Cardiac septum (tissue), 1 donor: ENCODE measurements around the gene GPR17. TPM values are rescaled to one million over a fixed set of nuclear protein-coding genes. Genes with fewer than 3 reads are reported as not detected.

Experiments
- DNase-seq: peaks from one replicate; pipeline ENCODE4 v3.0.0-alpha.2; 2020; ENCODE audit warnings: low spot score
- intact Hi-C: fragments of 100-400 bp; cut with DNase I; formaldehyde crosslinking; loops from one replicate; pipeline ENCODE4 v1.14.0; 2022
- total RNA-seq: library from RNA; stranded (reverse); fragmentation: NEBNext Ultra II Directional; extraction: Animal tissue kit (Norgen Biotek cat#: 25700); gene quantifications from one replicate; pipeline ENCODE4 v1.2.1, GENCODE V29; 2021
- donor health status: DM: no; HTN: no; CAD: no.

The GPR17 gene
- total RNA-seq, 1 donor from 2014 or later = 0.19 TPM

DNA sequence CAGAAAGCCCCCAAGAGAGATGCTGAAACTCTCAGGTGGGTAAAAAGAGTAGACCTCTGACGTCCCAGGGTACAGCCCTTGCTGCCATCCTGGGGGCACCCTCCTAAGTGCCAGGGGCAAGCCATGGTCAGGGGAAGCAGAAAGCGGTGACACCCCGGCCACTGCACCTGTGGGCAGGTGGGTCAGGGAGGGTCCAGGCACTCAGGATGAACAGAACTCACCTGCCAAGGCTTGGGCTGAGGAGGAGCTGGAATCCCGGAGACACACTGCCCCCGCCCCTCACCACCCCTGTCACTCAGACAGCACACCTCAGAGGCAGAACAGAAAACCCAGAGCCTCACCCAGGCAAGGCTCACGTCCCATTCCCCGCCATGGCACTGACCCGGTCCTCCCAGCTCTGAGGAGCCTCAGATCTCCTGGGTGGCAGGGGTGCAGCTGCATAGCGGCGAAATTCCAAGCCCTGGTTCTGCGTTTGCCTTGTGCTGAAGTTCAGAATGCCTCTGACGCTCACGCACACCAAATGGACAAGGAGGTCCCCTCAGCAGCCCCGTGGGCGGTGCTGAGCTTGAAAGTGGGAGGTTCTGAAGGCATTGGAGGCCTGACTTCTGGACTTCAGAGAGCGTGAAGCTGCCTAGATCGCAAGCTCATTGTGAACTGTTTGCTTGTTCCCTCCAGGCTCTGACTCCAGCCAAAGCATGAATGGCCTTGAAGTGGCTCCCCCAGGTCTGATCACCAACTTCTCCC, 4.3 kb downstream of the GPR17 start:
- intact Hi-C loops = loop anchor here (5.0 kb wide), 2 partner anchors 123 to 138 kb away; partner anchors contain the start of gene IWS1
- no peak for DNase-seq

DNA sequence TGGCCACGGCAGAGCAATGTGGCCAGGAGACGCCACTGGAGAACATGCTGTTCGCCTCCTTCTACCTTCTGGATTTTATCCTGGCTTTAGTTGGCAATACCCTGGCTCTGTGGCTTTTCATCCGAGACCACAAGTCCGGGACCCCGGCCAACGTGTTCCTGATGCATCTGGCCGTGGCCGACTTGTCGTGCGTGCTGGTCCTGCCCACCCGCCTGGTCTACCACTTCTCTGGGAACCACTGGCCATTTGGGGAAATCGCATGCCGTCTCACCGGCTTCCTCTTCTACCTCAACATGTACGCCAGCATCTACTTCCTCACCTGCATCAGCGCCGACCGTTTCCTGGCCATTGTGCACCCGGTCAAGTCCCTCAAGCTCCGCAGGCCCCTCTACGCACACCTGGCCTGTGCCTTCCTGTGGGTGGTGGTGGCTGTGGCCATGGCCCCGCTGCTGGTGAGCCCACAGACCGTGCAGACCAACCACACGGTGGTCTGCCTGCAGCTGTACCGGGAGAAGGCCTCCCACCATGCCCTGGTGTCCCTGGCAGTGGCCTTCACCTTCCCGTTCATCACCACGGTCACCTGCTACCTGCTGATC, 4.9 kb downstream of the GPR17 start:
- no peak for DNase-seq
- intact Hi-C loops = loop anchor here (5.0 kb wide), 2 partner anchors 124 to 139 kb away; partner anchors contain the start of gene IWS1

DNA sequence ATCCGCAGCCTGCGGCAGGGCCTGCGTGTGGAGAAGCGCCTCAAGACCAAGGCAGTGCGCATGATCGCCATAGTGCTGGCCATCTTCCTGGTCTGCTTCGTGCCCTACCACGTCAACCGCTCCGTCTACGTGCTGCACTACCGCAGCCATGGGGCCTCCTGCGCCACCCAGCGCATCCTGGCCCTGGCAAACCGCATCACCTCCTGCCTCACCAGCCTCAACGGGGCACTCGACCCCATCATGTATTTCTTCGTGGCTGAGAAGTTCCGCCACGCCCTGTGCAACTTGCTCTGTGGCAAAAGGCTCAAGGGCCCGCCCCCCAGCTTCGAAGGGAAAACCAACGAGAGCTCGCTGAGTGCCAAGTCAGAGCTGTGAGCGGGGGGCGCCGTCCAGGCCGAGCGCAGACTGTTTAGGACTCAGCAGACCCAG, 5.4 kb downstream of the GPR17 start:
- no peak for DNase-seq
- intact Hi-C loops = loop anchor here (5.0 kb wide), 2 partner anchors 124 to 139 kb away; partner anchors contain the start of gene IWS1

DNA sequence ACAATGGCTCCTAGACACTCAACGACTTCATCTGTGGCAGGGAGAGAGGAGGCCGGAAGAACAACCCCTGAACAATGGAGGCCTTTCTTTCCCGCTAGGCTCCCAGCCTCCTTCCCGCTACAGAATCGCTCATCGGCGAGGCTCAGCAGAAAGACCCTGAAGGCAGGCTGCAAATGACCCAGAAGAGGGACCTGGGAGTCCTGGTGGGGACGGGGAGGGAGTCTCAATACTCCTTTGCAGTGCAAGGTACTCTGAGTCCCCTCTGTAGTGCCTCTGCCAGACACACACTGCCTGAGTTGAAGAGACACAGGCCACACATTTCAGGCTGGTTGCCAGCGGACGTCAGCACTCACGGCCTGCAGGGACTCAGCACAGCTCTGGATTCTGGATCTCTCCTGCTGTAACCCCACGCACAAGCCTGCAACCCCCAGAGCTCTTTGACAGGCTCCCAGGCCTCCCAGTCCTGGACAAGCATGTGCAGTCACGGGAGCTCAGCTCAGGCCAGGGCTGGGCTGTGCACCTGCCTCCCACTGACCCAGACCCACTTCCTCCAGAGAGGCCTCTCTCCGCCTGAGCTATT, 6.1 kb downstream of the GPR17 start:
- intact Hi-C loops = loop anchor here (5.0 kb wide), 2 partner anchors 125 to 140 kb away; partner anchors contain the start of gene IWS1
- peak; percentile 95 for DNase-seq

DNA sequence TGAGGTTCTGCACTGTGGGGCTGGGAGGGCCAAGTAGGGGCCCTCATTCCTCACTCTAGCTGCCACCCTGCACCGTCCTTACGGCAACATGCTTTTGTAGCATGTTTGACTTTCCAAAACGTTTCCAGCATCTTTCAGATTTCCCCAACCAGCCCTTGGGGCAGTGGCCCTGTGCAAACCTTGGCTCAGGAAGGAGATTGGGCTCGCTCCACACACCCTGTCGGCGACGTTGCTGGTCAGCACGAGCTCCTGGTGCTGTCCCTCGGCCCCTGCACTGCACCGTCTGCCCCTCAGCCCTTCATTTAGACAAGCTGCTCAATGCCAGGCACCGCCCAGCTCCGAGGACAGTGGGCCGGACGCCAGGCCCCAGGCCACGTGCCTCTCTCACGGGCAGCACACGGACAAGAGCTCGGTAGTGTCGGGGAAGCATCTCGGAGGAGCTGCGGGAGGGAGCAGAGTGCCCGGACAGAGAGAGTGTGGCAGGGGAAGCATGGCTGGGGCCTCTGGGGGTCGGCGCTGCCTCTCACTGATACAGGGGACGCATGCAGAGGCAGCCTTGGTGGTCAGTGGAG, 6.9 kb downstream of the GPR17 start:
- no peak for DNase-seq
- intact Hi-C loops = loop anchor here (5.0 kb wide), 2 partner anchors 126 to 141 kb away; partner anchors contain the start of gene IWS1

DNA sequence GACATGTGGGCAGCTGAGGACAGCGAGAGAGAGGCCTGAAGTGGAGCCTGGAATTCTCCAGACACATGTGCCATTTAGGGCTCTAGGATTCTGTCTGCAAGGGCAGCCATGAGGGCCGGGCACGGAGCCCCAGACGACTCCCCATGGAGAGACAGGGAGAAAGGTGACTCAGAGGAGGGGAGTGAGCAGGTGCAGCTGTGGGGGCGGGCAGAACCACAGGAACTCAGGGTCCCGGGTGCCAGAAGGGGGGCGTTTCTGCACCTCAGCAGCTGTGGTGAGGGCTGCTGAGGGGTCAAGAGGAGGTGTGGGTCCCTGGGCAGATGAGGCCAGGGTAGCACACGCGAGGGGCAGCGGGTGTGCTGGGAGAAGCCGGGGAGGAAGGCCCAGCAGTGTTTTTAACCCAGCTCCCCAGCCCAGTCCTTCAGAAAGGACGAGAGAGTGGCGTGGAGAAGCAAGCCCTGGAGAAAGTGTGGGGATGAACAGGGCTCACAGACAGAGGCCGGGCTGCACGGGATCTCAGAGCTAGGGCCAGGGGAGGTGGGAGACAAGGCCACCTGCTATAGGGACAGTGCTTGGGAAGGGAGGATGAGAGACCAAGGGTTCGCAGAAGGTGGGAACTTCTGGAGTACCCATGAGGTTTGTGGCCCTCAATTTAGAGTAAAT, 7.6 kb downstream of the GPR17 start:
- intact Hi-C loops = loop anchor here (5.0 kb wide), 2 partner anchors 126 to 141 kb away; partner anchors contain the start of gene IWS1
- no peak for DNase-seq

DNA sequence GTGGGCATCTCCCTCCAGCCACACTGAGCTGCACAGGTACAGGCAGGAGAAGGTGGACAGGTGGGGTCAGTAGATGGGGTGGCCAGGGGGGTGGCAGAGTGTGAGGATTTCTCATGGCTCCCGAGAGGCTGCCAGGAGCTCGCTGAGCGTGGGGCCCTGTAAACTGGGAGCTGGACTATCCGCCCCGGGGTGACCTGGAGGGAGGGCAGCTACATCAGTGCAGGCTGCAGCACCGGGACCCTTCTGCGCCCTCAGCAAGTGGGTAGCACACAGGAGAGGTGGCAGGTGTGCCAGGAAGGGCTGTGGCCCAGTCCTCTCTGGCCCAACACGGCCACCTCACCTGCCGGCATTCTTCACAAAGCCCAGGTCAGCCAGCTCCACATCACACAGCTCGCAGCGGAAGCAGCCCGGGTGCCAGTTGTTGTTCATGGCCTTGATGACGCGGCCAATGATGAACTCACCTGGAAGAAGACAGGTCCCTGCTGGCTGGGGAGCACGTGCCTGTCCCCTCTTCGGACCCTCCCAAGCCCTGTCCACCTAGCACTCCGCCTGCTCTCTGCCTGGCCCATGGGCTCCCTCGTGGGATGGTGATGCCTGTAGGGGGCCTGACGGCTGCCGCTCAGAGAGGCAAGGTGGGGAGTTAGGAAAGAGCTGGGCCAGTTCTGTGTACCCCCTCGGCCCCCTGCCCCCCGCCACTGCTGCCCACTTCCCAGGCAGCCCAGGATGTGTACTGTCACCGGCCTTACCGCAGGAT, 8.3 kb downstream of the GPR17 start:
- DNase-seq = no peak
- intact Hi-C loops = loop anchor here (5.0 kb wide), 2 partner anchors 127 to 142 kb away; partner anchors contain the start of gene IWS1

DNA sequence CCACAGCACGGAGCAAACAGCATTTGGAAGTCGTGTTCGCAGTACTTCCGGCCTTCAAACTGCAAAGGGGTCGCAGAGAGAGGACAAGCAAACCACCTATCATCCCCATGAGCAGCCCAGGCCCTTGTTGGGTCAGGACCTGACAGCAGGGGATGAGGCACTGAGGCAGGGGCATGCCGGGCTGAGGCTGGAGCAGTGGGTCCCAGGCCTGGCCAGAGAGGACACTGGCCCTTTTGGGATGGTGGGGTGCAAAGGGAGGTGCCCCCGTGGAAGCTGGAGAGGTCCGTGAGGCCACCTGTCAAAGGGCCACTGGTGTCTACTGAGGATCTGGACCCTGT, 8.9 kb downstream of the GPR17 start:
- intact Hi-C loops = loop anchor here (5.0 kb wide), 2 partner anchors 128 to 143 kb away; partner anchors contain the start of gene IWS1
- no peak for DNase-seq

DNA sequence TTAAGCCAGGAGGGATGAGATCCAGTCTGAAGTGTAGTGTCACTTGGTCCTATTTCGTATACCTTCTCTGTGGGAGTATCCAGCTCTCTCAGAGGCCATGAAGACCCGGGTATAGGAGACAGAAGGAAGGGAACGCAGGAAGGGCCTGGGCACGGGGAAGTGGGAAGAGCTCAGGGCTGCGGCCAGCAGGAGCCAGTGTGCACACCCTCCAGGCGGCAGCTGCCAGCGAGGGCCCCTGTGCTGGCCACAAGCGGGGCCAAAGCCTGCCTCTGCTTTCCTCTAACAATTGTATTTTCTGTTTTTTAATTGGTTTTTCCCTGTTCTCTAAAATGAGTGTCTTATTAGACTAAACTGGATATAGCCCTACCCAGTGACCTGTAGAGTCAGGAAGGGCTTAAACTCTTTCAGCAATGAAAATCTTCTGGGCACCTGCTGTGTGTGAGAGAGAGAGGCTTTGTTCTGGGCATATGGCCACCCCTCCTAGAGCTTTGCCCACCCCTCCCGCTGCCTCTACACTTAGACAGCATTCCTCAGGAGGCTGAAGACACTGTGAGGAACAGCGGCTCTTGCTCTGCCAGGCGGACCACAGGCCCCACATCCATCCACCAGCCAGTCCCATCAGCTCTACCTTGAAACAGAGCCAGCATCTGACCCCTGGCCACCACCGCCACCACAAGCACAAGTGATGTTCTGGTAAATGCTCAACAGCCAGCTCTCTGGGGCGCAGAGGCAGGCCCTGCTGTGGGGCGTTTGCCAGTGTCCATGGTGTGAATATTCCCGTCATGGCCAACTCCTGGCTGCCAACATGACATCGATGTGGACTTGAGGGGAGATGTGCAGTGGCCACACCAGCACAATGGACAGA, 9.5 kb downstream of the GPR17 start:
- no peak for DNase-seq
- intact Hi-C loops = loop anchor here (2.0 kb wide), 1 partner anchor 17 kb away; no protein-coding TSS in a partner anchor

DNA sequence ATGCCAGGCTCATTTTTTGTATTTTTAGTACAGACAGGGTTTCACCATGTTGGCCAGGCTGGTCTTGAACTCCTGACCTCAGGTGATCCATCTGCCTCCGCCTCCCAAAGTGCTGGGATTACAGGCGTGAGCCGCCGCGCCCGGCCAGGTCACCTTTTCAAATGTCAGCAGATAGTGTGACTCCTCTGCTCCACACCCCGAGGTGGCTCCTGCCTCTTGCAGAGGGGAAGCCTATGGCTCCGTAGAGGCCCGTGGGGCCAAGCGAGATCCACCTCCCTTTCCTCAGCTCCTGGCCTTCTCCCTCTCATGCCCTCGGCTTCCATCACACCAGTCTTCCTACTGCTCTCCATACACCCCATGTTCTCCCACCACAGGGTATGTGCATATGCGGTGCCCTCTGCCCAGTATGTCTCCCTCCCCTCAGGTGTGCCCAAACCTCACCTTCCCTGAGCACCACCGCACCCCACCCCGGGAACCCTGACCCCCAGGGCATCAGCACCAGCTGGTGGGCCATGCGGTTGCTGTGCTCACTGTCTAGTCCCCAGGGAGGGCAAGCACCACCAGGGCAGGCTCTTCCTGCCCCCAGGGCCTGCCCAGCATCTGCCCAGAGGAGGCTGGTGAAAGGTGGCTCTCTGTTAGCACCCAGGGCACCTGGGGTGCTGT, 10.7 kb downstream of the GPR17 start:
- intact Hi-C loops = loop anchor here (2.0 kb wide), 1 partner anchor 16 kb away; no protein-coding TSS in a partner anchor
- no peak for DNase-seq

DNA sequence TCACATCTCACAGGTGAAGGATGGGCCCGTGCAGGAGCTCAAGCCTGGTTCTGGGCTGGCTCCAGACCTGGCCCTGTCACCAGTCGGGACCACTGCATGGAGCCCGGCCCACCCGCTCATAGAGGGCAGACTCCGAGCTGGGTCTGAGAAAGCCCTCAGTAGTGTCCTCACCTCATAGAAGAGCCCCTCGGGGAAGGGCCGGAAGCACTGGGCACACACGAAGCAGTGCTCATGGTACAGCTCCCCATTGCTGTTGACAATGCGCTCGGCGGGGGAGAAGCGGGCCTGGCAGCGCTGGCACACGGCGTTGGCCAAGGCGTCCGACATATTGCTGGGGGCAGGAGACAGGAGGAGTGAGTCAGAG, 11.3 kb downstream of the GPR17 start:
- DNase-seq = no peak
- intact Hi-C loops = loop anchor here (2.0 kb wide), 1 partner anchor 16 kb away; no protein-coding TSS in a partner anchor

DNA sequence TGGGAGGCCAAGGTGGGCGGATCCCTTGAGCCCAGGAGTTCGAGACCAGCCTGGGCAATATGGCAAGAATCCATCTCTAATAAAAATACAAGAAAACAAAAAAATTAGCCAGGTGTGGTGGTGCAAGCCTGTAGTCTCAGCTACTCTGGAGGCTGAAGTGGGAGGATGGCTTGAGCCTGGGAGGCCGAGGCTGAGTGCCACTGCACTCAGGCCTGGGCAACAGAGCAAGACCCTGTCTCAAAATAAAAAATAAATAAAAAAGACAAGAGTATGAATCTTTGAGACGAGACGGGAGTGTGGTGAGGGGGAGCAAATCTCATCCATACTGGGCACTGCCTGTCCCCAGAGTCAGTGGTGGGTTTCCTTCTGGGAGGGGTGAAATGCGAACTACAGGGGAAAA, 12.2 kb downstream of the GPR17 start:
- DNase-seq = no peak
- intact Hi-C loops = no loop called here

DNA sequence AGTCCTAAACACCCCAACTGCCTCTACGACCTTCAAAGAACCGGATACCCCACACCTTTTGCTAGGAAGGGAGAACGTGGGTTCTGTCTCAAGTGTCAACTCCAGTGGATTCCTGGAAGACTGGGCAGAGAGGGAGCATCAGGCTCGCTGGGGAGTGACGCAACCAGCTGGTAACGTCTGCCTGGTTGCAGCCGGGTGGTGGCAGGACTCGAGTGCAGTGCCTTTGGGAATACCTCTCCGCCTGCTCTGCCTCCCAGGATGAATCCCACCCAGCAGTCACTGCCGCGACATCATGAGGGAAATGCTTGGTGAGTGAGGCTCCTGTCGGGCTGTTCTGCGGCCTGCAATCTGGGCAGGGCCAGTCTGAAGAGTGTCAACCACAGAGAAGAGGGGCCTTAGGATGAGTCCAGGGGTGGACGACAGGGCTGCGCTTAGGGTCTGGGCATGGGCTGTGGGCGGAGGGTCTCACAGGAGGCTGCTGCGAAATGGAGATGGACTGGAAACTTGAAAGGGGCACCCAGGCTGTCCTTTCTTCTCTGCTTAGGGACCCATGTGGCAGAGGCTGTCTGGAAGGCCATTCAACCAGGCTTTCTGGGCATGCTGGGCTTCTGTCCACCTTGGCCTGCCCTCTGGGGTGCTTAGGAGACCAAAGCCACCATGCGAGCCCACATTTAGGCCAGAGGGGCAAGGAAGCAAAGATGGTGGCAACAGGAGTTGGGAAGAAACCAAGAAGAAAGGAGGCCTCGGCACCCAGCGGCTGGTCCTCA, 12.9 kb downstream of the GPR17 start:
- no peak for DNase-seq
- intact Hi-C loops = no loop called here

DNA sequence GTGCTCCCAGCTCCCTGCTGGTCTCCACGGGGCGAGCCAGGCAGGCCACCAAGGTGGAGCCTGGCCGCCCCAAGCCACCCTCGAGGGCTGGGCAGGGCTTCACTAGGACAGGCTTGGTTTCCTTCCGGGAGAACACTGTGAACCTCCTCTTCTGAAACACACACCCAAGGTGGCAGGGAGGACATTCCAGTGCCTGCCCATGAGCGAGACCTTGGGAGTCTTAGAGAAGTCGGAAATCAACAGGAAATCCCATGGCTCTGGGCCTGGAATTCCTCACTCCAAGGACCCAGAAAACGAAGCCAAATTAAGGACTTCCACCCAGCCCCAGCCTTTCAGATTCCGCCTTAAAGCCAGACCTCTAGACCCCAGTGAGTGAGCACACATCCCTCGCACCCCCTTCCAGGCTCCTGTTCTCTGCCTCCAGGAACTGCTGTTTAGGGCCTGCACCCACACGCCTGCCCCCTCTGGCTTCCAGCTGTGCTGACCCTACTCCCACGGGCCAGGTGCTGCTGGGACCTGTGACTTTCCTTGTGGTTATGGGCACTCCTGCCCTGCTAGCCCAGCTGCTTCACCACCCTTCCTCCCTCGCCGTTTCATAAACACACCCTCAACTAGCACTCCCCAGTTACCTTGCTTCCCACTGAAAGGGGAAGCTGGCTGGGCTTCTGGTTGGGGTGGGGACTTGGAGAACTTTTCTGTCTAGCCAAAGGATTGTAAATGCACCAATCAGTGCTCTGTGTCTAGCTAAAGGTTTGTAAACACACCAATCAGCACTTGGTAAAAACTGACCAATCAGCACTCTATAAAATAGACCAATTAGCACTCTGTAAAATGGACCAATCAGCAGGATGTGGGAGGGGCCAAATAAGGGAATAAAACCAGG, 13.7 kb downstream of the GPR17 start:
- intact Hi-C loops = no loop called here
- no peak for DNase-seq

DNA sequence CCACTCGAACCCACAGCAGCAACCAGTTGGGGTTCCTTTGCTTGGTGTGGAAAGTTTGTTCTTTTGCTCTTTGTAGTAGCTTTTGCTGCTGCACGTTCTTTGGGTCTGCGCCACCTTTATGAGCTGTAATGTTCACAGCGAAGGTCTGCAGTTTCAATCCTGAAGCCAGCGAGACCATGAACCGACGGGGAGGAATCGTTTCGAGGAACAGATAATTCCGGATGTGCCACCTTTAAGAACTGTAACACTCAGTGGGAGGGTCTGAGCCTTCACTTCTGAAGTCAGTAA, 14.3 kb downstream of the GPR17 start:
- intact Hi-C loops = no loop called here
- DNase-seq = no peak

DNA sequence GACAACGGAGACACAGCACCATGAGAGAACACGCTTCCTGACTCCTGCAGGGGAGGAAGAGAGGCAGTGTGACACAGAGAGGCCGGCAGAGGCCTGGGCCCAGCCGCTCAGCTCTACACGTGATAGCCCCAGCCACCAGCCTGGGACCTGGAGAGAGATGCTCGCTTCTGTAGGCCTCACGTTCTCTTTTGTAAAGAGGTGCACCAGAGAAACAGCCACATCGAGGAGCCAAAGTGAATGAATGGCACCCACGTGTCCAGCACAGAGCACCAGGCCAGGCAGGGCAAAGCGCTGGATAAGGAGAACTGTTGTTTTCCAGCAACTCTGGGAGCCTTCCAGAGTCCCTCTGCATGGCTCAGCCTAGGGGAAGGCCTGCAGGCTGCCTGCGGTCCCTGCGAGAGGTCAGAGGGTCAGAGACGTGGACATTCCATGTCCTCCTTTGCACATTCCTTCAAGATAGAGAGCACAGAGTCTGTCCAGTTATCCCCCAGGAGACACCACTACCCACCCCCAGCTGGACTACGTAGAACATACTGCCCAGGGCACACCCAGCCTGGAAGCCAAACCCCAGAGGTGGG, 15.2 kb downstream of the GPR17 start:
- DNase-seq = peak; percentile 61
- intact Hi-C loops = no loop called here
